Activated naive CD8-positive, alpha-beta T cell treated with anti-CD3 and anti-CD28 coated beads, Interleukin-2, amount 10 ng/mL, durations not matched to agents 7 days and 5 days (primary cell): ENCODE data around the gene KRTAP4-3. TPM values are rescaled to one million over a fixed set of nuclear protein-coding genes. Genes with fewer than 3 reads are reported as not detected.
"Not testable (repeated sequence)": the region's sequence is repeated elsewhere in the genome, so short reads cannot be mapped to it uniquely, and the experiment has no call there.

Experiments used
- ATAC-seq: fragments of 150-1000 bp; cut with Tn5 transposase; one replicate; pipeline ENCODE4 v1.10.0; 2021; ENCODE audit warnings: low read depth, moderate library complexity
- POLR2A ChIA-PET: fragments of 350-600 bp; sonication (Branson Sonifier 250); formaldehyde crosslinking; loops from one replicate; lab custom pipeline; 2021; ENCODE audit warnings: antibody characterized with exemption; lab: Charles Lee
- DNase-seq: peaks from one replicate; pipeline ENCODE4 v3.0.0; 2021
- H3K27ac Mint-ChIP-seq: one replicate; pipeline ENCODE4 v1.8.0; 2022; ENCODE audit warnings: mild to moderate bottlenecking, mixed read lengths
- H3K27me3 Mint-ChIP-seq: one replicate; pipeline ENCODE4 v1.8.0; 2022; ENCODE audit warnings: mild to moderate bottlenecking, moderate library complexity, mixed read lengths
- H3K36me3 Mint-ChIP-seq: one replicate; pipeline ENCODE4 v1.8.0; 2021; ENCODE audit warnings: mild to moderate bottlenecking, mixed read lengths
- H3K4me1 Mint-ChIP-seq: one replicate; pipeline ENCODE4 v1.8.0; 2021; ENCODE audit warnings: mixed read lengths
- H3K4me3 Mint-ChIP-seq: one replicate; pipeline ENCODE4 v1.8.0; 2022; ENCODE audit warnings: mild to moderate bottlenecking, moderate library complexity, mixed read lengths
- H3K9me3 Mint-ChIP-seq: one replicate; pipeline ENCODE4 v1.8.0; 2021; ENCODE audit warnings: mixed read lengths
- total RNA-seq, 2 experiments: library from RNA; stranded (reverse); gene quantifications; one replicate each; pipeline ENCODE4 v1.2.3, GENCODE V29; 2021

Gene KRTAP4-3
- total RNA-seq, 2 experiments from 2014 or later = not detected

DNA sequence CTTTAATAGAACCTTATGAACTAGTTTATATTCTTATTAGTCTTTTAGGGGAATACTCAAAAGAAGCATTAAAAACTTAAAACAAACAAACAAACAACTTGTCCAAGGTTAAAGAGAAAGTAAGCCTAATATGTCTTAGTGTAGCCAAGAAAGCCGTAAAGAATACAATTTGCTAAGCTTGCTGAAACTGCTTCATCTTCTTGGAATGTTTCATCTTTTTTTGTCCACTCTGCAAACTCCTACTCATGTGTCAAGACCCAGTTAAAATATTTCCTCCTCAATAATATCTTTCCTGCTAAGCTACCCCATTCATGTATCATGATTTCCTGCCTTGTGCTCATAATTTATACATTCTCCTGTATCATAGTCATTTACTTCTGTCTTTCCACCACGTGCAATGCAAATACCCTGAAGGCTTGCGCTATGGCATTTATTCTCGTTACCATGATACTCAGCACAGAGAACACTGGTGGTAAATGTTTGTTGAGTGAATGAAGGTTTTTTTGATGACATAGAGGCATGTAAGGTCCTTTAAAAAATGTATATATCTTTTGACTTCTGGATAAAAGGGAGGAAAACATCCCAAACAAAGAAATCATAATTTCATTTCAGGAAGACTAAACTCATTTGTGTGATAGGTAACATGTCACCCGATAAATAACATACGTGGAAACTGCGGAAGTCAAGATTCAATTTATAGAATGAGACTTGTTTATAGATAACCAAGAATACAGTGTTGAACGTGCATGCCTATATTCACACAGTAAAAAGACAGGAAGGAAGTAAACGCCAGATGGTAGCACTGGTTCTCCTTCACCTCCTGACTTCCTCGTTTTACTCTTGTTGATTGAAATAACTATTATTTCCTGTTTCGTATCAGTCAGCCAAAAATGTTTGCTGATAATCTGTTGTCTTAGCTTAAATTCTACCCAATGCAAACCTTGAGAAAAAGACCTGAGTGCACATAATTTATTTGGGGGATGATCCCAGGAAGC is 48.0 kb downstream of the KRTAP4-3 start:
- peak overlapping the region; percentile 61 for H3K27ac Mint-ChIP-seq
- POLR2A ChIA-PET, H3K27me3 Mint-ChIP-seq, ATAC-seq, H3K9me3 Mint-ChIP-seq, H3K36me3 Mint-ChIP-seq, DNase-seq: not testable (repeated sequence)
- H3K4me3 Mint-ChIP-seq = peak overlapping the region; percentile 58
- peaks cover 15% of the 10 kb centered on the region for H3K4me1 Mint-ChIP-seq

DNA sequence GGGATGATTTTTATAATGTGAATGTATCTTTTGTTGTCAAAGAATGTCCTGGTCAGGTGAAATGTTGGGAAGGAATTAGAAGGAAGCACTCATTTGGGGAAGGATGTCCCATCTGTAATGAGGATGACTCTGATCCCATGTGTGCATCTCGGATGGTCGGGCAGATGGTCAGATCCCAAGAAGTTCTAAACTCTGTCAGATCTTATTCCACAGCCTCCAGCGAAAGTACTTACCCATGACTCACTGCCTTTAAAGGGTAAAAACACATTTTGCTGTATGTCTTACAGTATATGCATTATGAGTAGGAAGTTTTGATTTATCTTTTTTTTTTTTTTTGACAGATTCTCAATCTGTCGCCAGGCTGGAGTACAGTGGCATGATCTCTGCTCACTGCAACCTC is 49.3 kb downstream of the KRTAP4-3 start:
- no peak overlapping the region for H3K27ac Mint-ChIP-seq
- H3K9me3 Mint-ChIP-seq = peaks cover 3% of the 10 kb centered on the region
- H3K4me1 Mint-ChIP-seq = peaks cover 13% of the 10 kb centered on the region
- peaks cover 2% of the 10 kb centered on the region for H3K27me3 Mint-ChIP-seq
- POLR2A ChIA-PET = no interaction called here
- DNase-seq = no peak
- H3K36me3 Mint-ChIP-seq = peaks cover 1% of the 10 kb centered on the region
- ATAC-seq = no peak
- H3K4me3 Mint-ChIP-seq = no peak overlapping the region

DNA sequence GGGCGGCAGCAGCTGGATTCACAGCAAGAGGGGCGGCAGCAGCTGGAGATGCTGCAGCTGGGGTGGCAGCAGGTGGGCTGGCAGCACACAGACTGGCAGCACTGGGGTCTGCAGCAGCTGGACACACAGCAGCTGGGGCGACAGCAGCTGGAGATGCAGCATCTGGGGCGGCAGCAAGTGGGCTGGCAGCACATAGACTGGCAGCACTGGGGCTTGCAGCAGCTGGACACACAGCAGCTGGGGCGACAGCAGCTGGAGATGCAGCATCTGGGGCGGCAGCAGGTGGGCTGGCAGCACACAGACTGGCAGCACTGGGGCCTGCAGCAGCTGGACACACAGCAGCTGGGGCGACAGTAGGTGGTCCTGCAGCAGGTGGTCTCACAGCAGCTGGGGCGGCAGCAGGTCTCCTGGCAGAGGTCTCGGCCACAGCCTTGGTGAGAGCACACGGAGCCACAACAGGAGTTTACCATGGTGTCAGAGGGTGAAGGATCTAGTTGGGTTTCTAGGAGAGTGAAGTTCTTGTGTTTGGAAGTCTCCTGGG is 50.1 kb downstream of the KRTAP4-3 start, which contains the start of gene KRTAP4-11:
TSS of gene KRTAP4-11 (minus strand) at position 528 of the 541 bp plus-strand sequence. CDS start at position 470, 58 bp downstream.
- DNase-seq, H3K36me3 Mint-ChIP-seq, ATAC-seq, H3K27ac Mint-ChIP-seq, POLR2A ChIA-PET, H3K27me3 Mint-ChIP-seq, H3K9me3 Mint-ChIP-seq, H3K4me3 Mint-ChIP-seq, H3K4me1 Mint-ChIP-seq: not testable (repeated sequence)

Other genes starting within 250 kb of the KRTAP4-3 start
- gene KRT23, start 230.6 kb downstream of the KRTAP4-3 start, total RNA-seq = not detected
- not detected for gene KRT39, start 201.3 kb downstream of the KRTAP4-3 start, total RNA-seq
- not detected for gene KRT40, start 183.9 kb downstream of the KRTAP4-3 start, total RNA-seq
- not detected for gene KRTAP3-3, start 174.1 kb downstream of the KRTAP4-3 start, total RNA-seq
- not detected for gene KRTAP3-2, start 168.3 kb downstream of the KRTAP4-3 start, total RNA-seq
- not detected for gene KRTAP3-1, start 159.1 kb downstream of the KRTAP4-3 start, total RNA-seq
- not detected for gene KRTAP1-5, start 141.0 kb downstream of the KRTAP4-3 start, total RNA-seq
- not detected for gene KRTAP1-4, start 138.0 kb downstream of the KRTAP4-3 start, total RNA-seq
- not detected for gene KRTAP1-3, start 133.3 kb downstream of the KRTAP4-3 start, total RNA-seq
- not detected for gene KRTAP1-1, start 126.8 kb downstream of the KRTAP4-3 start, total RNA-seq
- not detected for gene KRTAP2-1, start 120.9 kb downstream of the KRTAP4-3 start, total RNA-seq
- not detected for gene KRTAP2-2, start 113.0 kb downstream of the KRTAP4-3 start, total RNA-seq
- not detected for gene KRTAP2-3, start 108.1 kb downstream of the KRTAP4-3 start, total RNA-seq
- gene KRTAP2-4, start 102.3 kb downstream of the KRTAP4-3 start, total RNA-seq = not detected
- gene KRTAP4-7, start 84.1 kb downstream of the KRTAP4-3 start, total RNA-seq = not detected
- gene KRTAP4-8, start 70.1 kb downstream of the KRTAP4-3 start, total RNA-seq = not detected
- not detected for gene KRTAP4-16, start 66.0 kb downstream of the KRTAP4-3 start, total RNA-seq
- gene KRTAP4-9, start 62.8 kb downstream of the KRTAP4-3 start, total RNA-seq = not detected
- not detected for gene KRTAP4-11, start 49.8 kb downstream of the KRTAP4-3 start, total RNA-seq
- gene KRTAP4-12, start 44.0 kb downstream of the KRTAP4-3 start, total RNA-seq = not detected
- not detected for gene KRTAP4-6, start 27.7 kb downstream of the KRTAP4-3 start, total RNA-seq
- not detected for gene KRTAP4-5, start 18.4 kb downstream of the KRTAP4-3 start, total RNA-seq
- not detected for gene KRTAP4-4, start 7.5 kb downstream of the KRTAP4-3 start, total RNA-seq
- gene KRTAP4-2, start 10.0 kb upstream of the KRTAP4-3 start, total RNA-seq = not detected
- gene KRTAP4-1, start 16.7 kb upstream of the KRTAP4-3 start, total RNA-seq = not detected
- gene KRTAP9-1, start 21.7 kb upstream of the KRTAP4-3 start, total RNA-seq = not detected
- gene KRTAP9-2, start 58.4 kb upstream of the KRTAP4-3 start, total RNA-seq = not detected
- not detected for gene KRTAP9-3, start 64.2 kb upstream of the KRTAP4-3 start, total RNA-seq
- not detected for gene KRTAP9-8, start 69.8 kb upstream of the KRTAP4-3 start, total RNA-seq
- not detected for gene KRTAP9-4, start 81.5 kb upstream of the KRTAP4-3 start, total RNA-seq
- not detected for gene KRTAP9-9, start 87.2 kb upstream of the KRTAP4-3 start, total RNA-seq
- not detected for gene KRTAP9-6, start 97.2 kb upstream of the KRTAP4-3 start, total RNA-seq
- gene KRTAP9-7, start 107.5 kb upstream of the KRTAP4-3 start, total RNA-seq = not detected
- gene KRTAP29-1, start 134.6 kb upstream of the KRTAP4-3 start, total RNA-seq = not detected
- gene KRTAP16-1, start 141.1 kb upstream of the KRTAP4-3 start, total RNA-seq = not detected
- not detected for gene KRTAP17-1, start 147.5 kb upstream of the KRTAP4-3 start, total RNA-seq
- not detected for gene KRT33A, start 182.6 kb upstream of the KRTAP4-3 start, total RNA-seq
- not detected for gene KRT33B, start 201.6 kb upstream of the KRTAP4-3 start, total RNA-seq
- gene KRT34, start 214.1 kb upstream of the KRTAP4-3 start, total RNA-seq = not detected
- gene KRT31, start 229.4 kb upstream of the KRTAP4-3 start, total RNA-seq = not detected